Measurements from ENCODE around the gene ZC3HAV1. TPM values are rescaled to one million over a fixed set of nuclear protein-coding genes. Genes with fewer than 3 reads are reported as not detected.
"Not testable (repeated sequence)": the region's sequence is repeated elsewhere in the genome, so short reads cannot be mapped to it uniquely, and the experiment has no call there.

The ZC3HAV1 gene
- polyA plus RNA-seq, 2 donors, result 7.6 TPM

GRCh38 chr7:139125657-139126056 is 16.1 kb upstream of the ZC3HAV1 start:
- H3K9me3 ChIP-seq (ENCODE audit: control insufficient read depth in 2 of 2, insufficient read depth in 1 of 2, low read depth in 1 of 2, low read length in 1 of 2), result no peaks in the 10 kb centered on the region
- no peaks in the 10 kb centered on the region for H3K36me3 ChIP-seq (ENCODE audit: control insufficient read depth in 2 of 2, insufficient read depth in 2 of 2, low read length in 1 of 2)
- no peaks in the 10 kb centered on the region for H3K27me3 ChIP-seq (ENCODE audit: control insufficient read depth in 1 of 2, insufficient read depth in 2 of 2, low read length in 2 of 2)
- H3K4me3 ChIP-seq (ENCODE audit: low read depth in 1 of 2, low read length in 2 of 2), result no peak overlapping the region
- no peak overlapping the region for H3K27ac ChIP-seq (ENCODE audit: low read depth in 2 of 2, low read length in 1 of 2)
- no peaks in the 10 kb centered on the region for H3K4me1 ChIP-seq (ENCODE audit: control insufficient read depth in 2 of 2, insufficient read depth in 2 of 2, low read length in 1 of 2)
- 57 to 63% methylated on average over 7 of the region's 7 CpGs for WGBS, 2 donors

- not testable (repeated sequence) for H3K4me1 ChIP-seq (ENCODE audit: control insufficient read depth in 2 of 2, insufficient read depth in 2 of 2, low read length in 1 of 2); H3K27me3 ChIP-seq (ENCODE audit: control insufficient read depth in 1 of 2, insufficient read depth in 2 of 2, low read length in 2 of 2); H3K27ac ChIP-seq (ENCODE audit: low read depth in 2 of 2, low read length in 1 of 2); H3K9me3 ChIP-seq (ENCODE audit: control insufficient read depth in 2 of 2, insufficient read depth in 1 of 2, low read depth in 1 of 2, low read length in 1 of 2); H3K36me3 ChIP-seq (ENCODE audit: control insufficient read depth in 2 of 2, insufficient read depth in 2 of 2, low read length in 1 of 2); H3K4me3 ChIP-seq (ENCODE audit: low read depth in 1 of 2, low read length in 2 of 2)
- WGBS, 2 donors, result 75 to 87% methylated on average over 3 of the region's 3 CpGs
These were observed 15.5 kb upstream of the ZC3HAV1 start for GRCh38 chr7:139124995-139125394.

- Histone ChIP-seq H3K4me1 (ENCODE audit: control insufficient read depth in 2 of 2, insufficient read depth in 2 of 2, low read length in 1 of 2) (no peaks in the 10 kb centered on the region), H3K4me3 (ENCODE audit: low read depth in 1 of 2, low read length in 2 of 2) (no peak overlapping the region), H3K27ac (ENCODE audit: low read depth in 2 of 2, low read length in 1 of 2) (no peak overlapping the region), H3K9me3 (ENCODE audit: control insufficient read depth in 2 of 2, insufficient read depth in 1 of 2, low read depth in 1 of 2, low read length in 1 of 2) (no peaks in the 10 kb centered on the region), H3K27me3 (ENCODE audit: control insufficient read depth in 1 of 2, insufficient read depth in 2 of 2, low read length in 2 of 2) (no peaks in the 10 kb centered on the region), H3K36me3 (ENCODE audit: control insufficient read depth in 2 of 2, insufficient read depth in 2 of 2, low read length in 1 of 2) (no peaks in the 10 kb centered on the region)
- 74 to 77% methylated on average over 4 of the region's 4 CpGs for WGBS, 2 donors
These were observed 14.8 kb upstream of the ZC3HAV1 start for GRCh38 chr7:139124084-139124914.

GRCh38 chr7:139119486-139119849 is 9.9 kb upstream of the ZC3HAV1 start:
- H3K4me1 ChIP-seq (ENCODE audit: control insufficient read depth in 2 of 2, insufficient read depth in 2 of 2, low read length in 1 of 2), result no peaks in the 10 kb centered on the region
- H3K27ac ChIP-seq (ENCODE audit: low read depth in 2 of 2, low read length in 1 of 2), result no peak overlapping the region
- 91% methylated on average over 4 of the region's 4 CpGs for WGBS, 2 donors
- no peaks in the 10 kb centered on the region for H3K9me3 ChIP-seq (ENCODE audit: control insufficient read depth in 2 of 2, insufficient read depth in 1 of 2, low read depth in 1 of 2, low read length in 1 of 2)
- H3K36me3 ChIP-seq (ENCODE audit: control insufficient read depth in 2 of 2, insufficient read depth in 2 of 2, low read length in 1 of 2), result no peaks in the 10 kb centered on the region
- H3K4me3 ChIP-seq (ENCODE audit: low read depth in 1 of 2, low read length in 2 of 2), result no peak overlapping the region
- no peaks in the 10 kb centered on the region for H3K27me3 ChIP-seq (ENCODE audit: control insufficient read depth in 1 of 2, insufficient read depth in 2 of 2, low read length in 2 of 2)

- no peak overlapping the region for H3K4me3 ChIP-seq (ENCODE audit: low read depth in 1 of 2, low read length in 2 of 2)
- no peaks in the 10 kb centered on the region for H3K27me3 ChIP-seq (ENCODE audit: control insufficient read depth in 1 of 2, insufficient read depth in 2 of 2, low read length in 2 of 2)
- no peaks in the 10 kb centered on the region for H3K4me1 ChIP-seq (ENCODE audit: control insufficient read depth in 2 of 2, insufficient read depth in 2 of 2, low read length in 1 of 2)
- WGBS, 2 donors, result 68 to 72% methylated on average over 7 of the region's 7 CpGs
- no peaks in the 10 kb centered on the region for H3K36me3 ChIP-seq (ENCODE audit: control insufficient read depth in 2 of 2, insufficient read depth in 2 of 2, low read length in 1 of 2)
- H3K9me3 ChIP-seq (ENCODE audit: control insufficient read depth in 2 of 2, insufficient read depth in 1 of 2, low read depth in 1 of 2, low read length in 1 of 2), result no peaks in the 10 kb centered on the region
- H3K27ac ChIP-seq (ENCODE audit: low read depth in 2 of 2, low read length in 1 of 2), result no peak overlapping the region
These were observed 9.4 kb upstream of the ZC3HAV1 start for GRCh38 chr7:139118805-139119485.

- Histone ChIP-seq H3K4me1 (ENCODE audit: control insufficient read depth in 2 of 2, insufficient read depth in 2 of 2, low read length in 1 of 2) (no peaks in the 10 kb centered on the region), H3K9me3 (ENCODE audit: control insufficient read depth in 2 of 2, insufficient read depth in 1 of 2, low read depth in 1 of 2, low read length in 1 of 2) (no peaks in the 10 kb centered on the region), H3K4me3 (ENCODE audit: low read depth in 1 of 2, low read length in 2 of 2) (no peak overlapping the region), H3K27ac (ENCODE audit: low read depth in 2 of 2, low read length in 1 of 2) (no peak overlapping the region), H3K36me3 (ENCODE audit: control insufficient read depth in 2 of 2, insufficient read depth in 2 of 2, low read length in 1 of 2) (no peaks in the 10 kb centered on the region), H3K27me3 (ENCODE audit: control insufficient read depth in 1 of 2, insufficient read depth in 2 of 2, low read length in 2 of 2) (no peaks in the 10 kb centered on the region)
- 25 to 34% methylated on average over 8 of the region's 8 CpGs for WGBS, 2 donors
These were observed 8.8 kb upstream of the ZC3HAV1 start for GRCh38 chr7:139118234-139118804.

- Histone ChIP-seq H3K4me3 (ENCODE audit: low read depth in 1 of 2, low read length in 2 of 2) (no peak overlapping the region), H3K27ac (ENCODE audit: low read depth in 2 of 2, low read length in 1 of 2) (no peak overlapping the region), H3K4me1 (ENCODE audit: control insufficient read depth in 2 of 2, insufficient read depth in 2 of 2, low read length in 1 of 2) (no peaks in the 10 kb centered on the region), H3K27me3 (ENCODE audit: control insufficient read depth in 1 of 2, insufficient read depth in 2 of 2, low read length in 2 of 2) (no peaks in the 10 kb centered on the region), H3K36me3 (ENCODE audit: control insufficient read depth in 2 of 2, insufficient read depth in 2 of 2, low read length in 1 of 2) (no peaks in the 10 kb centered on the region), H3K9me3 (ENCODE audit: control insufficient read depth in 2 of 2, insufficient read depth in 1 of 2, low read depth in 1 of 2, low read length in 1 of 2) (no peaks in the 10 kb centered on the region)
- 72 to 76% methylated on average over 5 of the region's 5 CpGs for WGBS, 2 donors
These were observed 8.2 kb upstream of the ZC3HAV1 start for GRCh38 chr7:139117599-139118233.

GRCh38 chr7:139116999-139117398 is 7.5 kb upstream of the ZC3HAV1 start:
- Histone ChIP-seq H3K9me3 (ENCODE audit: control insufficient read depth in 2 of 2, insufficient read depth in 1 of 2, low read depth in 1 of 2, low read length in 1 of 2) (no peaks in the 10 kb centered on the region), H3K36me3 (ENCODE audit: control insufficient read depth in 2 of 2, insufficient read depth in 2 of 2, low read length in 1 of 2) (no peaks in the 10 kb centered on the region), H3K27ac (ENCODE audit: low read depth in 2 of 2, low read length in 1 of 2) (no peak overlapping the region), H3K27me3 (ENCODE audit: control insufficient read depth in 1 of 2, insufficient read depth in 2 of 2, low read length in 2 of 2) (no peaks in the 10 kb centered on the region), H3K4me3 (ENCODE audit: low read depth in 1 of 2, low read length in 2 of 2) (no peak overlapping the region), H3K4me1 (ENCODE audit: control insufficient read depth in 2 of 2, insufficient read depth in 2 of 2, low read length in 1 of 2) (no peaks in the 10 kb centered on the region)
- WGBS, 2 donors, result 81 to 93% methylated on average over 3 of the region's 3 CpGs

GRCh38 chr7:139115104-139115503 is 5.6 kb upstream of the ZC3HAV1 start:
- no peak overlapping the region for H3K27ac ChIP-seq (ENCODE audit: low read depth in 2 of 2, low read length in 1 of 2)
- 90 to 96% methylated on average over 3 of the region's 3 CpGs for WGBS, 2 donors
- no peaks in the 10 kb centered on the region for H3K27me3 ChIP-seq (ENCODE audit: control insufficient read depth in 1 of 2, insufficient read depth in 2 of 2, low read length in 2 of 2)
- H3K36me3 ChIP-seq (ENCODE audit: control insufficient read depth in 2 of 2, insufficient read depth in 2 of 2, low read length in 1 of 2), result no peaks in the 10 kb centered on the region
- no peaks in the 10 kb centered on the region for H3K9me3 ChIP-seq (ENCODE audit: control insufficient read depth in 2 of 2, insufficient read depth in 1 of 2, low read depth in 1 of 2, low read length in 1 of 2)
- no peak overlapping the region for H3K4me3 ChIP-seq (ENCODE audit: low read depth in 1 of 2, low read length in 2 of 2)
- H3K4me1 ChIP-seq (ENCODE audit: control insufficient read depth in 2 of 2, insufficient read depth in 2 of 2, low read length in 1 of 2), result no peaks in the 10 kb centered on the region
